Upper lobe of left lung (tissue), 6 donors: ENCODE measurements around the gene MXD3. TPM values are rescaled to one million over a fixed set of nuclear protein-coding genes. Genes with fewer than 3 reads are reported as not detected.
A peak's percentile ranks its signal among the peaks of the same experiment; 100 is the strongest.
"Not testable (repeated sequence)": the region's sequence is repeated elsewhere in the genome, so short reads cannot be mapped to it uniquely, and the experiment has no call there.

Experiments
- ATAC-seq, 2 donors: fragments of 200-7000 bp; cut with Tn5 transposase; one replicate each; pipeline ENCODE4 v1.9.1; 2022; ENCODE audit warnings: mild to moderate bottlenecking in 2 of 2, moderate library complexity in 2 of 2; ENCODE audit not compliant: low FRiP score in 2 of 2
- DNase-seq, 2 donors: peaks; one replicate each; pipeline ENCODE4 v3.0.0-alpha.2; 2019 to 2020
- H3K27ac ChIP-seq, 4 donors: fragments of 200-600 bp; sonication (generic); one replicate each; pipeline ENCODE4 v1.5.1; 2016 to 2019
- H3K27me3 ChIP-seq, 4 donors: fragments of 200-600 bp; sonication (generic); one replicate each; pipeline ENCODE4 v1.5.1; 2017 to 2019
- H3K36me3 ChIP-seq, 4 donors: fragments of 200-600 bp; sonication (generic); one replicate each; pipeline ENCODE4 v1.5.1; 2016 to 2019
- H3K4me1 ChIP-seq, 4 donors: fragments of 200-600 bp; sonication (generic); one replicate each; pipeline ENCODE4 v1.5.1; 2018 to 2019
- H3K4me3 ChIP-seq, 4 donors: fragments of 200-600 bp; sonication (generic); one replicate each; pipeline ENCODE4 v1.5.1; 2017 to 2019; ENCODE audit warnings: mild to moderate bottlenecking in 2 of 4, moderate library complexity in 1 of 4
- H3K9me3 ChIP-seq, 4 donors: fragments of 200-600 bp; sonication (generic); one replicate each; pipeline ENCODE4 v1.5.1; 2018 to 2019
- CTCF ChIP-seq, 6 experiments: fragments of 450-650 bp in 4 of 6; fragments of 200-600 bp in 2 of 6; sonication (generic) in 2 of 6; IDR thresholded peaks; one replicate each; pipeline ENCODE4 v1.5.1; 2016 to 2019; ENCODE audit warnings: antibody characterized with exemption in 6 of 6
- EP300 ChIP-seq, 4 donors: sonication (generic); formaldehyde crosslinking; IDR thresholded peaks; one replicate each; pipeline ENCODE4 v1.5.1; 2017; ENCODE audit warnings: antibody characterized with exemption in 4 of 4, control low read depth in 2 of 4
- POLR2A ChIP-seq, 4 donors: fragments of 450-650 bp; IDR thresholded peaks; one replicate each; pipeline ENCODE4 v1.5.1; 2016 to 2017; ENCODE audit warnings: antibody characterized with exemption in 4 of 4, mild to moderate bottlenecking in 2 of 4
- POLR2AphosphoS5 ChIP-seq, 2 donors: sonication (generic); formaldehyde crosslinking; IDR thresholded peaks; one replicate each; pipeline ENCODE4 v1.5.1; 2017; ENCODE audit warnings: antibody characterized with exemption in 2 of 2
- WGBS, 2 donors: methylation state at CpG; one replicate each; pipeline ENCODE4 v1.1.5; 2017 to 2018; 5-methylcytosine and 5-hydroxymethylcytosine counted together
- total RNA-seq, 6 donors: library from RNA; depleted of rRNA in 4 of 6; stranded (reverse); fragments of >200 nt in 4 of 6; gene quantifications; one replicate each; pipeline versions ENCODE4 v1.1.0 to v1.2.1, GENCODE V29; 2016 to 2021
- donor health status: DM: no; HTN: no; CAD: no; lungs with moderate emphysema.
- donor health status: DM: no; HTN: yes; CAD: no; lungs with severe emphysema.

MXD3 gene
- 10 to 100 TPM in 4 of 6 donors, 1 to 10 TPM in 2; 8.8 to 29.5 (median 13.6) TPM for total RNA-seq

GRCh38 chr5:177311723-177312648, at the start of gene MXD3:
Gene MXD3, minus strand, starts transcription at chr5:177311898. Its CDS starts 68 bp downstream, at chr5:177311830.
- no peaks in the 10 kb centered on the region for H3K9me3 ChIP-seq
- peak; percentile 97 for DNase-seq
- H3K4me3 ChIP-seq = peak within 1 kb of the TSS; percentile 42 to 71 (median 63)
- H3K4me1 ChIP-seq = peaks cover 33 to 47% (median 36%) of the 10 kb centered on the region in 4 donors
- peak in 1 of 2 donors; percentile 48 for TF ChIP-seq POLR2AphosphoS5 (IDR thresholded peaks at IDR 0.05)
- no peak for TF ChIP-seq CTCF (IDR thresholded peaks at IDR 0.05)
- H3K36me3 ChIP-seq = peaks cover 0 to 16% (median 6%) of the 10 kb centered on the region in 4 donors
- peak within 1 kb of the TSS; percentile 19 to 92 (median 46) for H3K27ac ChIP-seq
- peak; percentile 88 to 96 for ATAC-seq
- H3K27me3 ChIP-seq = no peaks in the 10 kb centered on the region
- 2% methylated on average over 36 to 52 of the region's 78 CpGs for WGBS, 2 donors

GRCh38 chr5:177360740-177361139, 49.0 kb upstream of the MXD3 start:
- H3K4me3 ChIP-seq, H3K36me3 ChIP-seq, H3K9me3 ChIP-seq, ATAC-seq, DNase-seq, H3K27me3 ChIP-seq: not testable (repeated sequence)
- peak overlapping the region in 1 of 4 donors; percentile 81 for H3K27ac ChIP-seq
- WGBS, 2 donors = 93% methylated on average over 5 to 7 of the region's 7 CpGs
- peaks cover 22 to 56% (median 45%) of the 10 kb centered on the region in 4 donors for H3K4me1 ChIP-seq

GRCh38 chr5:177359860-177360259, 48.2 kb upstream of the MXD3 start:
- DNase-seq (no peak), ATAC-seq (no peak)
- H3K4me1 ChIP-seq = peaks cover 22 to 53% (median 45%) of the 10 kb centered on the region in 4 donors
- H3K27ac ChIP-seq = no peak overlapping the region
- no peaks in the 10 kb centered on the region for H3K9me3 ChIP-seq
- H3K4me3 ChIP-seq = no peak overlapping the region
- TF ChIP-seq CTCF (IDR thresholded peaks at IDR 0.05) (no peak), POLR2AphosphoS5 (IDR thresholded peaks at IDR 0.05) (no peak), EP300 (IDR thresholded peaks at IDR 0.05) (no peak), POLR2A (IDR thresholded peaks at IDR 0.05) (no peak)
- 68 to 88% methylated on average over 2 to 3 of the region's 3 CpGs for WGBS, 2 donors
- no peaks in the 10 kb centered on the region for H3K27me3 ChIP-seq
- no peaks in the 10 kb centered on the region for H3K36me3 ChIP-seq

GRCh38 chr5:177359451-177359851, 47.8 kb upstream of the MXD3 start:
- H3K4me1 ChIP-seq = peaks cover 22 to 53% (median 45%) of the 10 kb centered on the region in 4 donors
- no peak overlapping the region for H3K27ac ChIP-seq
- ATAC-seq = no peak
- H3K9me3 ChIP-seq = no peaks in the 10 kb centered on the region
- H3K27me3 ChIP-seq = no peaks in the 10 kb centered on the region
- no peak for DNase-seq
- peak overlapping the region in 1 of 4 donors; percentile 60 for H3K4me3 ChIP-seq
- H3K36me3 ChIP-seq = no peaks in the 10 kb centered on the region
- no peak for TF ChIP-seq POLR2A (IDR thresholded peaks at IDR 0.05)
- no peak for TF ChIP-seq EP300 (IDR thresholded peaks at IDR 0.05)
- 71 to 81% methylated on average over 3 to 6 of the region's 6 CpGs for WGBS, 2 donors

GRCh38 chr5:177358370-177358819, 46.7 kb upstream of the MXD3 start:
- Histone ChIP-seq H3K36me3 (no peaks in the 10 kb centered on the region), H3K27me3 (no peaks in the 10 kb centered on the region), H3K4me3 (peak overlapping the region in 3 of 4 donors; percentile 46 to 60 (median 55)), H3K27ac (peak overlapping the region in 3 of 4 donors; percentile 77 to 85 (median 81)), H3K9me3 (no peaks in the 10 kb centered on the region), H3K4me1 (peaks cover 17 to 44% (median 36%) of the 10 kb centered on the region in 4 donors)
- TF ChIP-seq CTCF (IDR thresholded peaks at IDR 0.05) (no peak), POLR2AphosphoS5 (IDR thresholded peaks at IDR 0.05) (no peak), EP300 (IDR thresholded peaks at IDR 0.05) (no peak), POLR2A (IDR thresholded peaks at IDR 0.05) (no peak)
- DNase-seq = no peak
- 33% methylated on average over 5 of the region's 5 CpGs; no CpG with 5 or more reads in 1 of the 2 donors for WGBS, 2 donors
- ATAC-seq = no peak
